ENCODE results near the gene C1orf210. TPM values are rescaled to one million over a fixed set of nuclear protein-coding genes. Genes with fewer than 3 reads are reported as not detected.
A peak's percentile ranks its signal among the peaks of the same experiment; 100 is the strongest.

Gene C1orf210
- total and polyA plus RNA-seq, 9 of the 15 experiments (the other 6 are each of a cell fraction or from before 2014, with no cell fraction given), result 0.21 TPM; not detected in 8

GRCh38 chr1:43324810-43325209 lies 39.4 kb upstream of the C1orf210 start:
- ChIA-PET POLR2A (no interaction called here), CTCF (ENCODE audit: low intra/inter-chr PET ratio) (interaction anchor here (0.7 kb wide), 1 partner anchor 837 kb away, joined by 3 read pairs; no protein-coding TSS in a partner anchor)
- FAIRE-seq (no peak), DNase-seq (ENCODE audit: extremely low read depth in 1 of 4, low spot score in 3 of 4) (no peak), ATAC-seq (no peak)
- TF ChIP-seq FOSL1 (tag; conservative IDR thresholded peaks at IDR 0.05) (peak; percentile 75), GABPA (tag; conservative IDR thresholded peaks at IDR 0.05; ENCODE audit: low read depth) (no peak), SMARCA4 (IDR thresholded peaks at IDR 0.05) (0 out of 2 replicates have a peak, but pooled peaks have one; percentile 30), SMAD2 (IDR thresholded peaks at IDR 0.05; ENCODE audit: low read depth, low read length) (no peak), ARID1B (IDR thresholded peaks at IDR 0.05) (0 out of 2 replicates have a peak, but pooled peaks have one; percentile 36), JUND (IDR thresholded peaks at IDR 0.05; ENCODE audit: borderline replicate concordance, low read depth, low read length) (peak; percentile 60; the same call in 1 of the 2 replicates), JUND (tag; IDR thresholded peaks at IDR 0.05; ENCODE audit: borderline replicate concordance, low read depth, low read length) (0 out of 3 replicates have a peak, but pooled peaks have one; percentile 21)
- TF ChIP-seq, protein P1, sequence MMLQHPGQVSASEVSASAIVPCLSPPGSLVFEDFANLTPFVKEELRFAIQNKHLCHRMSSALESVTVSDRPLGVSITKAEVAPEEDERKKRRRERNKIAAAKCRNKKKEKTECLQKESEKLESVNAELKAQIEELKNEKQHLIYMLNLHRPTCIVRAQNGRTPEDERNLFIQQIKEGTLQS (IDR thresholded peaks at IDR 0.05), result peak; percentile 65
- TF ChIP-seq, protein P1 (CRISPR knock-in tag; conservative IDR thresholded peaks at IDR 0.05), result no peak
- Histone ChIP-seq H3K4me3 (no peak overlapping the region), H3K27me3 (ENCODE audit: control insufficient read depth in 2 of 2, insufficient read depth in 2 of 2, low read length in 2 of 2) (no peaks in the 10 kb centered on the region), H3K9me1 (ENCODE audit: control insufficient read depth, insufficient read depth, low read length) (no peaks in the 10 kb centered on the region), H2AFZ (ENCODE audit: low read depth, low read length) (no peak overlapping the region), H3K79me2 (ENCODE audit: control insufficient read depth, insufficient read depth, low read length) (no peaks in the 10 kb centered on the region), H3K27ac (ENCODE audit: extremely low read depth, low read depth, low read length) (no peak overlapping the region), H3K36me3 (ENCODE audit: control insufficient read depth, insufficient read depth, low read length) (no peaks in the 10 kb centered on the region), H3K9me3 (replicated peaks; ENCODE audit: control insufficient read depth, insufficient read depth, low read depth, low read length) (peaks cover 13% of the 10 kb centered on the region), H3K9ac (ENCODE audit: insufficient read depth in 1 of 2, low read depth in 2 of 2, low read length in 2 of 2) (no peak overlapping the region), H4K20me1 (replicated peaks; ENCODE audit: control insufficient read depth, insufficient read depth, low read length) (no peaks in the 10 kb centered on the region), H3K4me1 (replicated peaks in 1 of 2; ENCODE audit: control insufficient read depth in 2 of 2, insufficient read depth in 2 of 2, low read length in 2 of 2) (peaks cover 3 to 10% of the 10 kb centered on the region in 2 experiments), H3K4me2 (ENCODE audit: insufficient read depth, low read length) (no peak overlapping the region)
- WGBS (ENCODE audit: insufficient coverage, low coverage, missing lambda C conversion rate), result 63% methylated on average over 1 of the region's 1 CpG
- no TSS peak for BruUV-seq (replicated peaks)
- intact Hi-C loops (cut with micrococcal nuclease), result no loop called here
- in situ Hi-C loops (cut with MboI), result no loop called here
